Gastrocnemius medialis (tissue), 4 donors: Measurements from ENCODE around the gene CGRRF1. TPM values are rescaled to one million over a fixed set of nuclear protein-coding genes. Genes with fewer than 3 reads are reported as not detected.

Source experiments
- ATAC-seq, 2 donors: fragments of 150-250 bp; one replicate each; pipeline ENCODE4 v1.9.1; 2016
- DNase-seq, 2 donors: peaks; one replicate each; pipeline ENCODE4 v3.0.0-alpha.2; 2019
- H3K27ac ChIP-seq, 4 donors: fragments of 200-600 bp; sonication (generic); 1 replicate in 1 of 4; 2 replicates in 3 of 4; pipeline ENCODE4 v1.5.1; 2016 to 2018; ENCODE audit warnings: mild to moderate bottlenecking in 2 of 4, moderate library complexity in 1 of 4
- H3K27me3 ChIP-seq, 3 donors: fragments of 200-600 bp; sonication (generic) in 2 of 3; 1 replicate in 1 of 3; 2 replicates in 2 of 3; pipeline versions ENCODE4 v1.5.1 to v1.6.0; 2016 to 2019; ENCODE audit warnings: mild to moderate bottlenecking in 1 of 3, moderate library complexity in 1 of 3
- H3K36me3 ChIP-seq, 2 donors: fragments of 200-600 bp; sonication (generic) in 1 of 2; one replicate each; pipeline ENCODE4 v1.5.1; 2017 to 2018
- H3K4me1 ChIP-seq, 2 donors: fragments of 200-600 bp; sonication (generic) in 1 of 2; one replicate each; pipeline ENCODE4 v1.5.1; 2016 to 2017; ENCODE audit warnings: mild to moderate bottlenecking in 2 of 2
- H3K4me3 ChIP-seq, 4 donors: fragments of 200-600 bp; sonication (generic) in 3 of 4; 1 replicate in 1 of 4; 2 replicates in 3 of 4; pipeline ENCODE4 v1.5.1; 2016 to 2019; ENCODE audit warnings: mild to moderate bottlenecking in 2 of 4
- H3K9me3 ChIP-seq, 3 donors: fragments of 200-600 bp; sonication (generic) in 2 of 3; 1 replicate in 1 of 3; 2 replicates in 2 of 3; pipeline ENCODE4 v1.5.1; 2016 to 2019
- CTCF ChIP-seq, 5 experiments: fragments of 450-650 bp in 3 of 5; fragments of 200-600 bp in 2 of 5; sonication (generic) in 2 of 5; IDR thresholded peaks in 4 of 5; conservative IDR thresholded peaks in 1 of 5; 1 replicate in 4 of 5; 2 replicates in 1 of 5; pipeline ENCODE4 v1.5.1; 2016 to 2019; ENCODE audit warnings: antibody characterized with exemption in 5 of 5, mild to moderate bottlenecking in 3 of 5, moderate library complexity in 3 of 5
- POLR2A ChIP-seq, 2 donors: fragments of 450-650 bp; IDR thresholded peaks; one replicate each; pipeline ENCODE4 v1.6.1; 2017; ENCODE audit warnings: antibody characterized with exemption in 2 of 2, mild to moderate bottlenecking in 2 of 2, moderate library complexity in 2 of 2
- in situ Hi-C, 4 donors: fragments of 200-750 bp; cut with MboI; loops; one replicate each; pipeline versions ENCODE4 v1.15.0 to v1.8.0; 2017; ENCODE audit warnings: low sequenced_read_pairs in 4 of 4
- intact Hi-C: fragments of 100-400 bp; cut with DNase I; formaldehyde crosslinking; loops from one replicate; pipeline ENCODE4 v1.15.1; 2023; ENCODE audit warnings: low total_unique reads
- total RNA-seq, 4 donors: library from RNA; depleted of rRNA; stranded (reverse); fragments of >200 nt; gene quantifications; one replicate each; pipeline versions ENCODE4 v1.1.0 to v1.2.3, GENCODE V29; 2016

The CGRRF1 gene
- total RNA-seq, 4 donors from 2014 or later = 13.7 to 27.0 (median 20.7) TPM

GRCh38 chr14:54549862-54550261 lies 40.2 kb downstream of the CGRRF1 start:
- Histone ChIP-seq H3K27ac (no peak overlapping the region), H3K9me3 (no peaks in the 10 kb centered on the region), H3K4me3 (no peak overlapping the region), H3K27me3 (no peaks in the 10 kb centered on the region), H3K4me1 (no peaks in the 10 kb centered on the region), H3K36me3 (no peaks in the 10 kb centered on the region)
- in situ Hi-C loops = loop anchor here in 2 of 4 donors (10.0 kb wide), 2 partner anchors 255 to 265 kb away; no protein-coding TSS in a partner anchor
- intact Hi-C loops = no loop called here
- no peak for TF ChIP-seq CTCF (IDR thresholded peaks at IDR 0.05 in 4 of 5, conservative IDR thresholded peaks at IDR 0.05 in 1 of 5)
- no peak for TF ChIP-seq POLR2A (IDR thresholded peaks at IDR 0.05)
- DNase-seq (no peak), ATAC-seq (no peak)

- no peaks in the 10 kb centered on the region for H3K4me1 ChIP-seq
- no peaks in the 10 kb centered on the region for H3K36me3 ChIP-seq
- no peak overlapping the region for H3K27ac ChIP-seq
- ATAC-seq = no peak
- H3K9me3 ChIP-seq = no peaks in the 10 kb centered on the region
- TF ChIP-seq POLR2A (IDR thresholded peaks at IDR 0.05) (no peak), CTCF (IDR thresholded peaks at IDR 0.05 in 4 of 5, conservative IDR thresholded peaks at IDR 0.05 in 1 of 5) (no peak)
- H3K4me3 ChIP-seq = no peak overlapping the region
- no peaks in the 10 kb centered on the region for H3K27me3 ChIP-seq
- intact Hi-C loops (no loop called here), in situ Hi-C loops (loop anchor here in 2 of 4 donors (10.0 kb wide), 2 partner anchors 254 to 264 kb away; no protein-coding TSS in a partner anchor)
- DNase-seq = no peak
Observed at GRCh38 chr14:54550514-54550913, 40.8 kb downstream of the CGRRF1 start.

- H3K9me3 ChIP-seq = no peaks in the 10 kb centered on the region
- ATAC-seq (no peak), DNase-seq (no peak)
- intact Hi-C loops = no loop called here
- TF ChIP-seq CTCF (IDR thresholded peaks at IDR 0.05 in 4 of 5, conservative IDR thresholded peaks at IDR 0.05 in 1 of 5) = no peak
- TF ChIP-seq POLR2A (IDR thresholded peaks at IDR 0.05) = no peak
- no peaks in the 10 kb centered on the region for H3K4me1 ChIP-seq
- no peak overlapping the region for H3K4me3 ChIP-seq
- in situ Hi-C loops = loop anchor here in 2 of 4 donors (10.0 kb wide), 2 partner anchors 250 to 260 kb away; no protein-coding TSS in a partner anchor
- no peaks in the 10 kb centered on the region for H3K27me3 ChIP-seq
- no peak overlapping the region for H3K27ac ChIP-seq
- H3K36me3 ChIP-seq = no peaks in the 10 kb centered on the region
Observed at GRCh38 chr14:54554401-54554800, 44.7 kb downstream of the CGRRF1 start.

- Histone ChIP-seq H3K27ac (no peak overlapping the region), H3K4me3 (no peak overlapping the region), H3K4me1 (no peaks in the 10 kb centered on the region), H3K36me3 (no peaks in the 10 kb centered on the region), H3K9me3 (no peaks in the 10 kb centered on the region), H3K27me3 (no peaks in the 10 kb centered on the region)
- no peak for DNase-seq
- intact Hi-C loops (loop anchor here (5.0 kb wide), 1 partner anchor 48 kb away; the partner anchor contains the start of gene CGRRF1), in situ Hi-C loops (loop anchor here in 2 of 4 donors (10.0 kb wide), 2 partner anchors 249 to 259 kb away; no protein-coding TSS in a partner anchor)
- TF ChIP-seq POLR2A (IDR thresholded peaks at IDR 0.05) (no peak), CTCF (IDR thresholded peaks at IDR 0.05 in 4 of 5, conservative IDR thresholded peaks at IDR 0.05 in 1 of 5) (no peak)
- ATAC-seq = no peak
Observed at GRCh38 chr14:54555651-54556050, 45.9 kb downstream of the CGRRF1 start.
